Measurements from ENCODE around the gene GIT1. TPM values are rescaled to one million over a fixed set of nuclear protein-coding genes. Genes with fewer than 3 reads are reported as not detected.
A peak's percentile ranks its signal among the peaks of the same experiment; 100 is the strongest.

GIT1 gene
- total and polyA plus RNA-seq, 9 of the 15 experiments (the other 6 are each of a cell fraction or from before 2014, with no cell fraction given): 0.35 to 35.3 (median 17.1) TPM

GRCh38 chr17:29571883-29572681 lies 17.4 kb downstream of the GIT1 start:
- ChIA-PET POLR2A (interaction anchor here (1.0 kb wide), 1 partner anchor 10 kb away, joined by 4 read pairs; no protein-coding TSS in a partner anchor), CTCF (ENCODE audit: low intra/inter-chr PET ratio) (interaction anchor here (1.0 kb wide), 1 partner anchor 353 kb away, joined by 3 read pairs; no protein-coding TSS in a partner anchor)
- Histone ChIP-seq H3K9me1 (ENCODE audit: control insufficient read depth, insufficient read depth, low read length) (peaks cover 3% of the 10 kb centered on the region), H3K27ac (ENCODE audit: extremely low read depth, low read depth, low read length) (no peak overlapping the region), H3K4me1 (replicated peaks in 1 of 2; ENCODE audit: control insufficient read depth in 2 of 2, insufficient read depth in 2 of 2, low read length in 2 of 2) (peaks cover 3 to 67% of the 10 kb centered on the region in 2 experiments; a peak in 4 of 5 replicates), H2AFZ (ENCODE audit: low read depth, low read length) (no peak overlapping the region), H3K27me3 (ENCODE audit: control insufficient read depth in 2 of 2, insufficient read depth in 2 of 2, low read length in 2 of 2) (no peaks in the 10 kb centered on the region), H3K79me2 (ENCODE audit: control insufficient read depth, insufficient read depth, low read length) (no peaks in the 10 kb centered on the region), H3K4me2 (ENCODE audit: insufficient read depth, low read length) (no peak overlapping the region), H4K20me1 (replicated peaks; ENCODE audit: control insufficient read depth, insufficient read depth, low read length) (no peaks in the 10 kb centered on the region), H3K4me3 (no peak overlapping the region), H3K36me3 (ENCODE audit: control insufficient read depth, insufficient read depth, low read length) (peaks cover 38% of the 10 kb centered on the region; the same call in 2 of the 3 replicates), H3K9ac (ENCODE audit: insufficient read depth in 1 of 2, low read depth in 2 of 2, low read length in 2 of 2) (peak overlapping the region in 1 of 2 experiments; percentile 73; a peak in 1 of 4 replicates), H3K9me3 (replicated peaks; ENCODE audit: control insufficient read depth, insufficient read depth, low read depth, low read length) (no peaks in the 10 kb centered on the region)
- ATAC-seq (no peak), DNase-seq (ENCODE audit: extremely low read depth in 1 of 4, low spot score in 3 of 4) (no peak), FAIRE-seq (no peak)
- 77% methylated on average over 23 of the region's 30 CpGs for WGBS (ENCODE audit: insufficient coverage, low coverage, missing lambda C conversion rate)
- in situ Hi-C loops (cut with MboI): no loop called here
- no TSS peak for BruUV-seq (replicated peaks)
- intact Hi-C loops (cut with micrococcal nuclease): no loop called here
- TF ChIP-seq ZNF277 (CRISPR knock-in tag; IDR thresholded peaks at IDR 0.05; ENCODE audit: borderline replicate concordance): no peak
- TF ChIP-seq POLR2G (IDR thresholded peaks at IDR 0.05; ENCODE audit: low read depth, low read length): 0 out of 2 replicates have a peak, but pooled peaks have one; percentile 48
- TF ChIP-seq KDM1A (IDR thresholded peaks at IDR 0.05): no peak
- no peak for TF ChIP-seq FOXK2 (conservative IDR thresholded peaks at IDR 0.05 in 1 of 2, IDR thresholded peaks at IDR 0.05 in 1 of 2; ENCODE audit: low read depth in 2 of 2)
- TF ChIP-seq SMARCB1 (IDR thresholded peaks at IDR 0.05; ENCODE audit: insufficient read length, low read depth): no peak
- no peak for TF ChIP-seq ZNF584 (CRISPR knock-in tag; IDR thresholded peaks at IDR 0.05; ENCODE audit: low read depth)
- TF ChIP-seq GATAD2B (IDR thresholded peaks at IDR 0.05; ENCODE audit: borderline replicate concordance): no peak
- no peak for TF ChIP-seq KLF10 (CRISPR knock-in tag; IDR thresholded peaks at IDR 0.05)
- no peak for TF ChIP-seq ZC3H11A (IDR thresholded peaks at IDR 0.05; ENCODE audit: low read depth, low read length)
- peak; percentile 49 for TF ChIP-seq RBFOX2 (IDR thresholded peaks at IDR 0.05; ENCODE audit: low read depth, low read length)
- no peak for TF ChIP-seq BRD9 (IDR thresholded peaks at IDR 0.05; ENCODE audit: low read depth, partially characterized antibody)
- TF ChIP-seq NR0B1 (IDR thresholded peaks at IDR 0.05; ENCODE audit: partially characterized antibody): no peak
- no peak for TF ChIP-seq ZNF217 (CRISPR knock-in tag; IDR thresholded peaks at IDR 0.05)
- no peak for TF ChIP-seq CHCHD3 (CRISPR knock-in tag; IDR thresholded peaks at IDR 0.05)
- TF ChIP-seq ZBTB5 (IDR thresholded peaks at IDR 0.05): no peak
- TF ChIP-seq ZNF324 (CRISPR knock-in tag; IDR thresholded peaks at IDR 0.05): no peak

All from K562 (cell line).